Neutrophil (primary cell): ENCODE data around the gene RRAGD.
A peak's percentile ranks its signal among the peaks of the same experiment; 100 is the strongest.

ENCODE experiments used
- H3K27ac ChIP-seq: fragments of 200-600 bp; sonication (generic); 2 replicates; pipeline ENCODE4 v1.5.1; 2016; ENCODE audit warnings: mild to moderate bottlenecking, moderate library complexity
- H3K27me3 ChIP-seq: fragments of 200-600 bp; sonication (generic); 2 replicates; pipeline ENCODE4 v1.6.0; 2016; ENCODE audit warnings: mild to moderate bottlenecking
- H3K36me3 ChIP-seq: fragments of 200-600 bp; sonication (generic); 2 replicates; pipeline ENCODE4 v1.5.1; 2017
- H3K4me1 ChIP-seq, 2 experiments: fragments of 200-600 bp in 1 of 2; sonication (generic) in 1 of 2; 1 replicate in 1 of 2; 2 replicates in 1 of 2; pipeline versions ENCODE4 v1.5.1 to v1.6.1; 2013 to 2016; ENCODE audit warnings: low read depth in 1 of 2, low read length in 1 of 2, mild to moderate bottlenecking in 1 of 2, moderate library complexity in 1 of 2; ENCODE audit not compliant: control insufficient read depth in 1 of 2, insufficient read depth in 1 of 2
- H3K4me3 ChIP-seq, 2 experiments: fragments of 200-600 bp in 1 of 2; sonication (generic) in 1 of 2; 1 replicate in 1 of 2; 2 replicates in 1 of 2; pipeline ENCODE4 v1.5.1; 2013 to 2016; ENCODE audit warnings: low read depth in 1 of 2, low read length in 1 of 2, mild to moderate bottlenecking in 1 of 2, moderate library complexity in 1 of 2
- H3K9me3 ChIP-seq: fragments of 200-600 bp; sonication (generic); 2 replicates; pipeline ENCODE4 v1.5.1; 2016
- CTCF ChIP-seq: fragments of 200-600 bp; sonication (generic); IDR thresholded peaks from 2 replicates; pipeline ENCODE4 v1.5.1; 2016; ENCODE audit warnings: antibody characterized with exemption

Gene RRAGD

GRCh38 chr6:89339565-89339964 lies 72.5 kb downstream of the RRAGD start:
- peaks cover 62% of the 10 kb centered on the region for H3K36me3 ChIP-seq

GRCh38 chr6:89335164-89335563 lies 76.9 kb downstream of the RRAGD start:
- Histone ChIP-seq H3K36me3 (peaks cover 80% of the 10 kb centered on the region), H3K4me1 (no peaks in the 10 kb centered on the region), H3K4me3 (no peak overlapping the region), H3K9me3 (no peaks in the 10 kb centered on the region), H3K27me3 (no peaks in the 10 kb centered on the region), H3K27ac (no peak overlapping the region)
- no peak for TF ChIP-seq CTCF

More at GRCh38 chr6:89339565-89339964, 72.5 kb downstream of the RRAGD start:
- Histone ChIP-seq H3K4me1 (peaks cover 0 to 4% of the 10 kb centered on the region in 2 experiments), H3K27me3 (no peaks in the 10 kb centered on the region), H3K27ac (no peak overlapping the region), H3K9me3 (no peaks in the 10 kb centered on the region), H3K4me3 (no peak overlapping the region)
- no peak for TF ChIP-seq CTCF

GRCh38 chr6:89330910-89331309 lies 81.2 kb downstream of the RRAGD start:
- no peaks in the 10 kb centered on the region for H3K4me1 ChIP-seq
- H3K9me3 ChIP-seq: no peaks in the 10 kb centered on the region
- TF ChIP-seq CTCF: no peak
- H3K4me3 ChIP-seq: no peak overlapping the region
- peaks cover 90% of the 10 kb centered on the region for H3K36me3 ChIP-seq
- no peak overlapping the region for H3K27ac ChIP-seq
- no peaks in the 10 kb centered on the region for H3K27me3 ChIP-seq

GRCh38 chr6:89328976-89329375 lies 83.1 kb downstream of the RRAGD start:
- no peak overlapping the region for H3K27ac ChIP-seq
- no peak for TF ChIP-seq CTCF
- no peaks in the 10 kb centered on the region for H3K27me3 ChIP-seq
- H3K4me3 ChIP-seq: no peak overlapping the region
- no peaks in the 10 kb centered on the region for H3K9me3 ChIP-seq
- H3K4me1 ChIP-seq: peaks cover 2 to 3% of the 10 kb centered on the region in 2 experiments
- H3K36me3 ChIP-seq: peaks cover 79% of the 10 kb centered on the region

GRCh38 chr6:89324304-89324703 lies 87.8 kb downstream of the RRAGD start:
- no peak for TF ChIP-seq CTCF
- H3K9me3 ChIP-seq: no peaks in the 10 kb centered on the region
- no peak overlapping the region for H3K4me3 ChIP-seq
- H3K27ac ChIP-seq: peak overlapping the region; percentile 60
- H3K36me3 ChIP-seq: peaks cover 36% of the 10 kb centered on the region
- no peaks in the 10 kb centered on the region for H3K27me3 ChIP-seq
- H3K4me1 ChIP-seq: peaks cover 40 to 46% of the 10 kb centered on the region in 2 experiments

GRCh38 chr6:89323511-89323971 lies 88.5 kb downstream of the RRAGD start:
- H3K27ac ChIP-seq: peak overlapping the region; percentile 60

More at GRCh38 chr6:89323511-89323971, 88.5 kb downstream of the RRAGD start:
- peaks cover 28% of the 10 kb centered on the region for H3K36me3 ChIP-seq
- peaks cover 40 to 46% of the 10 kb centered on the region in 2 experiments for H3K4me1 ChIP-seq
- no peaks in the 10 kb centered on the region for H3K27me3 ChIP-seq
- no peak for TF ChIP-seq CTCF
- no peaks in the 10 kb centered on the region for H3K9me3 ChIP-seq
- no peak overlapping the region for H3K4me3 ChIP-seq
